ENCODE measurements around the gene A2ML1.
"Not testable (repeated sequence)": the region's sequence is repeated elsewhere in the genome, so short reads cannot be mapped to it uniquely, and the experiment has no call there.

Gene A2ML1

GRCh38 chr12:8822298-8822697 lies at the start of gene A2ML1:
Gene A2ML1 (plus strand): TSS chr12:8822621. CDS start chr12:8822652, 31 bp downstream.
- FAIRE-seq: no peak

- no peak for FAIRE-seq
These were observed 49.0 kb upstream of the A2ML1 start for GRCh38 chr12:8773461-8773860.

- FAIRE-seq: no peak
These were observed 43.1 kb upstream of the A2ML1 start for GRCh38 chr12:8779281-8779680.

- no peak for FAIRE-seq
These were observed 42.6 kb upstream of the A2ML1 start for GRCh38 chr12:8779862-8780261.

GRCh38 chr12:8780389-8780788 lies 42.0 kb upstream of the A2ML1 start:
- no peak for FAIRE-seq

GRCh38 chr12:8781381-8782127 lies 40.9 kb upstream of the A2ML1 start:
- no peak for FAIRE-seq

- no peak for FAIRE-seq
These were observed 38.0 kb upstream of the A2ML1 start for GRCh38 chr12:8784290-8784888.

GRCh38 chr12:8785499-8785898 lies 36.9 kb upstream of the A2ML1 start:
- no peak for FAIRE-seq

- not testable (repeated sequence) for FAIRE-seq
These were observed 35.2 kb upstream of the A2ML1 start for GRCh38 chr12:8787206-8787605.

GRCh38 chr12:8788706-8789105 lies 33.7 kb upstream of the A2ML1 start:
- not testable (repeated sequence) for FAIRE-seq

- FAIRE-seq: not testable (repeated sequence)
These were observed 32.9 kb upstream of the A2ML1 start for GRCh38 chr12:8789341-8790013.

- not testable (repeated sequence) for FAIRE-seq
These were observed 29.2 kb upstream of the A2ML1 start for GRCh38 chr12:8793226-8793625.

GRCh38 chr12:8794611-8795010 lies 27.8 kb upstream of the A2ML1 start:
- FAIRE-seq: not testable (repeated sequence)

GRCh38 chr12:8796831-8797626 lies 25.4 kb upstream of the A2ML1 start:
- FAIRE-seq: no peak

- FAIRE-seq: not testable (repeated sequence)
These were observed 21.2 kb upstream of the A2ML1 start for GRCh38 chr12:8801213-8801612.

GRCh38 chr12:8804833-8805232 lies 17.6 kb upstream of the A2ML1 start:
- not testable (repeated sequence) for FAIRE-seq

- FAIRE-seq: not testable (repeated sequence)
These were observed 16.9 kb upstream of the A2ML1 start for GRCh38 chr12:8805487-8805886.

- not testable (repeated sequence) for FAIRE-seq
These were observed 15.3 kb upstream of the A2ML1 start for GRCh38 chr12:8807084-8807483.

- not testable (repeated sequence) for FAIRE-seq
These were observed 12.3 kb upstream of the A2ML1 start for GRCh38 chr12:8810112-8810511.

GRCh38 chr12:8813572-8814357 lies 8.7 kb upstream of the A2ML1 start:
- no peak for FAIRE-seq

GRCh38 chr12:8816448-8817050 lies 5.9 kb upstream of the A2ML1 start:
- no peak for FAIRE-seq

GRCh38 chr12:8817856-8818255 lies 4.6 kb upstream of the A2ML1 start:
- no peak for FAIRE-seq
